Right forelimb (tissue), 1 donor: ENCODE measurements around the gene PHEX.

Experiments used
- DNase-seq: peaks from one replicate; pipeline ENCODE4 v3.0.0-alpha.2; 2018

Gene PHEX

DNA sequence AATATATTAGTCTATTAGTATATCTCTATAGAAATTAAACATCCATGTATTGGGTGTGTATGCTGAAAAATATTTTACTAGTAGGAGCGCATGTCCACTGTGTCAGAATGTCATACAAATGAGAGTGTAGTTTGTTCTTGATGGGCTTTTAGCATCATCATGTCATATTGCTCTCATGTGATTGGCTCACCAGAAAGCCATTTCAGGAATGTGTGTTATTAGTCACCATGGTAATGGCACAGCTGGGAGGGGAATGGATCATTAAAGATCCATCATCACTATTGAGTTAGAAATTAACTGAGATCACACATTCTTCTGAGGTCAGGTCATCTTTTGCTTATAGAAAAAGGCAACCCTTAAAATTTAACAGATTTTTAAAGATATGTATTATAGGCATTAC is 77.3 kb downstream of the PHEX start:
- DNase-seq = no peak

DNA sequence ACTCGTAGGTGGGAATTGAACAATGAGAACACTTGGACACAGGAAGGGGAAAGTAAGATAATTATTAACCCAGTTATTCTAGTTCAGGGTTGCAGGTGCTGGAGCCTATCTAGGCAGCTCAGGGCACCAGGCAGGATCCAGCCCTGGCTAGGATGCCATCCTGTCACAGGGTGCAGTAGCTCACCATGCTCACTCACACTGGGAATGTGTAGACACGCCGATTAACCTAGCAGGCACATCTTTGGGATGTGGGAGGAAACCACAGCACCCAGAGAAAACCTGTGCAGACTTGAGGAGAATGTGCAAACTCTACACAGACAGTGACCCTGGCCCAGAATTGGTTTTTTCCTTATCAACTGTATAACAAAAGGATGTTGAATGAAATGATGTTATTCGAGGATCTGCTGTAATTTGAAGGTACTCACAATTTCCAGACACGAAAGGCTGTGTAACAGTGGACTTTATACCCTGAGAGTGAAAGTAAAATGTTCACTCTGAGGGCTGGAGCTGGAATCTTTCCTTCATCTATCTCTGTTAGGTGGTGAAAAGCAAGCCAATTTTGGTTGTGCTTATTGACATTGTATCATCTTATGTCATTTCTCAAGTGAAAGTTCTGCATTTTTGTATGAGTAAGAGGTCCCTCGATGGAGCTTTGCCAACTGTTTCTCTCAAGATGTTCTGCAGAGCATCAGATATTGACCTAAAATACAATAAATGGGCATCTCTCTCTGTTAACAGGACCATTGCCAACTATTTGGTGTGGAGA is 78.8 kb downstream of the PHEX start:
- no peak for DNase-seq

DNA sequence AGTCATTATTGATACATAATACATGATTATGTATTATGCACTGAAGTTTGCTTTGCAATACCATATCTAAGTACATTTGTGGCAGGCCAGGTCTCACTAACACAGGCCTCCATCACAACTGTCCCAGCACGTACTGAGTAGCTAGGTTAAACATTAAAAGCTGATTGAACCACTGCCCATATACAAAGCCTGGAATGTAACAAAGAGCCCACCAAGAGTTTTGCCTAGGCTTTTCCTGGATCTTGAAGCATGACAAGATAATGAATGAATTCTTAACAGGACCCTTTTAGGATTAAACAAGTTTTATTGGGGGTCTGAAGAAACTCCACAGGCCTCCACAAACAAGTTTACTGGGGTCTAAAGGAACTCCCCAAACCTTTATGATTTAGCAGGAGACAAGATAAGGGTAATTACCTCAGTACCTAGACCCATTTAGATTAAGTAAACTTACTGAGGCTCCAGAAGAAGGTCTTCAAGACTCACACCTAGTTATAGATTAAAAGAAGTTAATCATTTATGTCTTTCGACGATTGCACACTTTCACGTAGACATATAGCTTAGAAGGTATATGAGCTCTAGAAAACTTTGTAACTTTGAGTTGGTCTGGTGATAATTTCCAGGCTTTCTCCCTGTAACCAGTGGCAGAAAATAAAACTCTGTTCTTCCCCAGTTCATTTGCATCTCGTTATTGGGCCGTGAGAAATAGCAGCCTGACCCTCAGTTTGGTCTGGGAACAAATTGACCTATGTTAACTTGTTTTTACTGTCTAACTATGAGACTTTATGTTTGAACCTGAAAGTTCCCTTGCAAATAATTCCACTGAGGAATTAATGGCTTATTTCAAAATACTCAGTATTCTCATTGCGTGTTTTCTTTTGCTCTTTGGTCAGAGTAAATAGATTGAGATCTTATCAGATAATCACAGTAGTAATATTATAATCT is 84.8 kb downstream of the PHEX start:
- DNase-seq = no peak

DNA sequence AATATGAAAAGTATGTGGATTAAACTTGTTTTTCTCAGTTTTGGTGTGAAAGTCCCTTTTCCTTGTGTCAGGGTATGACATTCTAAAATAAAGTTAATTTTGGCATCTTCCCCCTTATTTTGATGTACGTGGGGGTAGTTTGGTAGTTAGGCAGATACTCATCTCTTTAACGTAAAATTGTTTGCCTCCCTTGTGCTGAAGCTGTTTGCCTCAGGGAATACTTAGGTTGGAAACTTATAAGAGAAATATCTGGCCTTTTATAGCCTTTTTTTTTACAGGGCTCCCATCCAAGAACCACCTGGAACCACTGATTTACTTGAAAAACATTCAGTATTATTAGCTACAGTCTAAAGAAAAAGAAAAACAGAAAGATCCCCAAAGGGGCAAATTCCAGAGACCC is 85.5 kb downstream of the PHEX start:
- DNase-seq = no peak

DNA sequence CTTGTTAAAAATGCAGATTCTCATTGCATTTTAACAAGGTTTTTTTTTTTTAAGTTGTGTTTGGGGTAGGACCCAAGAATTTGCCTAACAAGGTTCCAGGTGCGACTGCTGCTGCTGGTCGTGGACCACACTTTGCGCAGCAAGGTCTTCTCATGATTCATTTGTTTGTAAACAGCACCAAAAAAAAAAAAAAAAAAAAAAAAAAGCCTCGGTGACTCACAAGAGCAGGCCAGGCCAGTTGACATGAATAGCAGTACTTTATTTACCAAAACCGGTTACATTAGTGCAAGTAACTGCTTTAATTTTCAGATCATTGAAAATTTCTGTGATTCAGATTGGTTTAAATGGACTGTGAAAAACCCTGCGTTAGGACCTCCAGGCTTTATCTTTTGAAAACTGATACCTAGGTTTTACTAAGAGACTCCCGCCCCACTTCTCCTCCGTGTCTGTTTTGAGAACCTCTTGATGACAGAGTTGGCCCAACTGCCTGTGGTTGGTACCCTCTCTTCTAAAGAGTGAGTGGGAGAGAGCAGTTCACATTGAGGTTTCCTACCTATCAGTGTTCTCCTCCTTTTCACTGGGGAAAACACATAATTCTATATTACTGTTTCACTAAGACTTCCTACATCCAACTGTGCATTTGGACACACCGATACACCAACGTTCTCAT is 86.2 kb downstream of the PHEX start:
- DNase-seq = no peak

DNA sequence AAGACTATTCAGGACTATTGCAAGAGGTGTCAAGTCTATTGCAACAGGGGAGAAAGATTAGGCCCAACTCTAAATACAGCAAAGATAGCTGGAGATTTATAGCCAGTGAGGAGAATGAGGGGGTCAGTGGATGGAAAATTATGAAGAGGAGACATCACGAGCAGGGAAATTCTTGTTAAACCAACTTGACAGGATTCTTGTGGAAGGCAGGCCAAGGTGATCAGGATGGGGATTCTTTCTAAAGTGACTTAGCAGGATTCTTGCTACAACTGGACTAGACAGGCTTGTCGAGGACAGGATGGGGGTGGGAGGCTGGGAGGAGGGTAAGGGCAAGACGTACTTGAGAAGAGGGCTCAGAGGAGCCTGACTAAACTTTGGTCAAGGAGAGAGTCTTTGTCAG is 89.0 kb downstream of the PHEX start:
- no peak for DNase-seq

DNA sequence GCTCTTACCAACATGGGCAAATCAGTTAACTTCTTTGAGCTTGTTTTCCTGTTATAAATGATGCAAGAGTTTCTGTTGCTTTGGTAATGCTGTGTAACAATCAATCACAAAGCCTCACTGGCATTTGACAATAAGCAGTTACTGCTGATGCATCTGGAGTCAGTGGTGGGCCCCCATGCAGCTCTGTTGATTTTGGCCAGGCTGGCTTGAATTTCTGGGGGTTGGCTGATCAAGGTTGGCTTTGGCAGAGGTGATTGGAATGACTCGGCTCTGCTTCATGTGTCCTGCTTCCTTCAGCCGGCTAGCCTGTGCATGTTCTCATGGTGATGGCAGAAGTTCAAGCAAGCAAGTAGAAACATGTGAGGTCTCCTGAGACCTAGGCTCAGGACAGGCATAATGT is 90.4 kb downstream of the PHEX start:
- DNase-seq = no peak

DNA sequence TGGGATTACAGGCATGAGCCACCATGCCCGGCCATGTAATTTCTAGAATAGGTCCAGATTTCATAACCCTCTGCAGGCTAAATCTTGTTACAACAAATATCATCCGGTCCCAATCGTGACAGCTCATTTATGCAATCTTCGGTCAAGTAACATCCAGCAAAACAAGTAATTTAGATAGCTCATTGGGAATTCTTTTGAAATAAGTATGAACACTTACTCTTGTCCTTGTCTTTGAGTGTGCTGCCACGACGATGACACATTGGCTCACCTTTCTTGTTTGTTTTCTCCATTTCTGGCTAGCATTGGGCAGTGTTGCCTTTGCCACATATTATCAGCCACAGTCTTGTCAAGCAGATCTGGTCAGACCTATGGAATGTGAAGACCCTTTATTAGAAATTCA is 92.0 kb downstream of the PHEX start:
- DNase-seq = no peak

DNA sequence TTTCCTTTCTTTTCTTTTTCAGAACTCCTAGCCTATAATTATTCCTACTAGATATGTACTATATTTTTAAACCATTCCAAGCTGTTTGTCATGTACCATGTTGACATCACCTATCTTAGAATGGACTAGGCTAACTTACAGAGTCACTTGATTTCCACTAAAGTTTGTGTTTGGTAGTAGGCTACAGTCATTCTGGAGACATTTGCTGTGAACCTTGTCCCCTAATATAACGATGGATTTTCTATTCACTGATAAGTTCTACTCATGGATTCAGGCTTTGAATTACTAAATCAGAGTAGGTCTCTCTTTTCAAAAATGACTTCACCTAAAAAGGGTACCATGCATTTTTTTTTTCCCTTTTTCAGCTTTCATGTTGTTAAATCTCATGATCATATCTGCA is 93.4 kb downstream of the PHEX start:
- no peak for DNase-seq

DNA sequence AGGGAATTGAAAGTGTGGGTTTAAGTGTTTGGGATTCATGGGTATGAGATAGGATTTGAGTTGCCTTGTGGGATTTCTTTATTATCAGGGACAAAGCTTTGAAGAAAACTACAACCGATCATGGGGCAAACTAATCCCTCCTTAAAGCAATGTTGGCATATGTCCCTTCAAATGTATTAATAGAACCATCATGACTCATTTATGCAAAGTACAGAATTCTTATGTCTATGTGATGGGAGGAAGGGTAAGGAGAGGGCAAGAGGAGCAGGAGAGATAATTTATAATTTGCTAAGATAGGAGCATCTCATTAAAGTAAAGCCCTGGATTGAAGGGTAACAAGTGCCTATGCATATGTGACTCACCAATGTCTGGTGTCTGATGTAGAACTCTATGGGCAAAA is 94.2 kb downstream of the PHEX start:
- no peak for DNase-seq

DNA sequence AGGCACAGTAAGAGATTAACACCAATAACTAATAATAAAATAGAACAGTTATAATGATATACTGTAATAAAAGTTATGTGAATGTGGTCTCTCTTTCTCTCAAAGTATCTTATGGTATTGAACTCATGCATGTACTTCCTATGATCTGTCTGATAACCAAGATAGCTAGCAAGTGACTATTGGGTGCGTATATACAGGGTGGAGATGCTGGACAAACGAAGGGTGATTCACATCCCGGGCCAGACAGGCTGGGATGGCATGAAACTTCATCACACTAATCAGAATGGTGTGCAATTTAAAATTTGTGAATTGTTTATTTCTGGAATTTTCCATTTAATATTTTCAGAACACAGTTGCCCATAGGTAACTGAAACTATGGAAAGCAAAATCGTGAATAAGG is 96.8 kb downstream of the PHEX start:
- DNase-seq = no peak

DNA sequence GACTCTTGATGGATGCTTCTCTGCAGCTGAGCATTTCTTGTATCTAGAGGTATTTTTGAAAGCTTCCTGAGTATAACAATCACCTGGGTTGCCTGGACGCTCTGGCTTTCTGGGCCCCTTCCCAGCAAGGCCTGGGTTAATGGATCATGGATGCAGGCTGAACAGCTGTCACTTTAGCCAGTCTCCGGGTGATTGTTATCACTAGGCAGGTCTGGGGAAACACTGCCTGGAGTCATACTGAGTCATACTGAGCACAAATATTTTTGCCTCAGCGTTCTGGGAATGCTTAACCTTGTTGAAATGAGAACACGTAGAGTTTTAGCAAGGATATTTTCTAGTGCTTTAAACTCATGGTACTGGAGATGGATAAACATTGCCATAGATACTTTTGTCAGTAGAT is 102.6 kb downstream of the PHEX start:
- DNase-seq = no peak

DNA sequence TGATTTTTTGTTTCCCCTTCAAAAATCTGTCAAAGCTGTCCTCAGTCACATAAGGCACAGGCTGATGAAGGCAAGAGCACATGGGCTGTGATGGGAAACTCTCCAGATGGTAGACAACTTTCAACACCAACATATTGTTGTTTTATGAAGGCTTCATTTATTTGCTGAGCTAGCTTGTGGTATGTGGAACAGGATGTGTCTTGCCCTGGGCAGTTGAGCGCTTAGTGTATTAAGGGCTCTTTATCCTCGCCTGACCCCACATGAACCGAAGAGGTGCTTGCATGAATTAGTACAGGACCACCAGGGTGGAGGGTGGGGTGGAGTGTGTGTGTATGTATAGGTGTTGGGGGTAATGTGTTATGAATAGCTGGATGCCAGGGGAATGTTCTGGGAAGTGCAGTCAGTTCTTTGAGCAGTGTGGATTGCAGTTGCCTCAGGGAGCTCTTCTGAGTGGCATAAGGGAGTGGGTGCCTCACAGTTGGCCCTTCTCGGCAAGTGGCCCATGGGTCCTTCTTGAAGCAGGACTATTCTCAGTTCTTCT is 103.1 kb downstream of the PHEX start:
- no peak for DNase-seq

DNA sequence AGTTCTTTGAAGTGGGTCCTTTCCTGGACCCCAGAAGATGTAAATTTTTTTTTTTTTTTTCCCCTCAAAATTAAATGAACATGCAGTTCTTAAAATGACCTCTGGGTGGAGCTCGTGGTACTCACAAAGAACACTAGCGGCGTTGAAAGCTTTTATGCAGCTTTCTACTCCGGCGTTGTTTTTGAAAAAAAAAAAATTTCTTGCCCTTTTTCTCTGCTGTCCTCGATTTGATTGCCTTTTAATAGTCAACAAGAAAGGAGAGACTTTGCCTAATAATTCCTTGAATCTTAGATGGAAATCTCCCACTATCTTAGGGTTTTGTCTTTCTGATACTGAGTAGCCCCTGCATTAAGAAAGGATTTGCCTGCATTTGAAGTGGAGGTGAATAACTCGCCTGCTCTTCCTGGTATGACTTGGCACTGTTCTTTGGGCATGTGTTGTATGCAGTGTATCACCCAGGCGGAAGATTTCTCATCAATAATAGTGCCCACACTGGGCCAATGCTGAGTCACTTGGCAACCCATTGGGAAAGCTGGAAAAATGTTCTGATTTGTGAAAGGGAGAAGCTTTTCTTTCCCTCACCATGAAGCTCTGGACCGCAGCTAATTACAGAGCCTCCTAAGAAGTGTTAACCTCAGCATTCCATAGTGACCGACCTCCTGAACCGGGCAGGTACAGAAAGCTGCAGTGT is 104.0 kb downstream of the PHEX start:
- DNase-seq = no peak

DNA sequence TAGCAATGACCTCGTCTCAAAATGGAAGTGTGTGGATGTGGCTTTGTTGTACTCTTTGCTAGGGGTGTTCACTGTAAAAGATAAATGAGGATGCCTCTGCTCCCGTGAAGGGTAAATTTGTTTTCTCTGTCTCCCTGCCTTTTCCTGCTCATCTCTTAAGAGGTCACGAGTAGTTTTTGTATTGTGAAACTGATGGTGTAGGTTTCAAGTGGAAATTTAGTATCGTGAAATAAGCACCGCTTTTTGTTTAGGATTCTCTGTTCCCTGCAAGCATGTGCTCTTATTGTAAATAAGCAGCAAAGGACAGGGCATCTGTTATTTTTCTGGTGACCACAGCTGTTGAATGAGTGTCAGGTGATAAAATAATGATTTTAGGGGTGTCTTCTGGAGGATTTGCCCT is 104.6 kb downstream of the PHEX start:
- no peak for DNase-seq

DNA sequence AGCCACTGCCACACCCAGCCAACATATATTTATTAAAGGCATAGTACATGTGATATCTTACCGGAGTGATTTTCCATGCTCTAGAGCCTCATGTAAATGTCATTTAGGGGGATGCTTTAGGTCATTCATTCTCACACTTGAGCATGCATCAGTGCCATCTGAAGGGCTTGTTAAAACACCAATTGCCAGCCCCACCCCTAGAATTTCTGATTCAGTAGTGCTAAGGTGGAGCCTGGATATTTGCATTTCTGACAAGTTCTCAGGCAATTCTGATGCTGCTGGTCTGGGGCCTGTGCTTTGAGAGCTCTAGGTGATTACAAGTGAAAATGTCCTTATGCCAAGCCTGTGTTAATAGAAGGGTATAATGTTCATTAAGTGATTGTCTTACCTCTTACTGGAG is 107.7 kb downstream of the PHEX start:
- DNase-seq = no peak

DNA sequence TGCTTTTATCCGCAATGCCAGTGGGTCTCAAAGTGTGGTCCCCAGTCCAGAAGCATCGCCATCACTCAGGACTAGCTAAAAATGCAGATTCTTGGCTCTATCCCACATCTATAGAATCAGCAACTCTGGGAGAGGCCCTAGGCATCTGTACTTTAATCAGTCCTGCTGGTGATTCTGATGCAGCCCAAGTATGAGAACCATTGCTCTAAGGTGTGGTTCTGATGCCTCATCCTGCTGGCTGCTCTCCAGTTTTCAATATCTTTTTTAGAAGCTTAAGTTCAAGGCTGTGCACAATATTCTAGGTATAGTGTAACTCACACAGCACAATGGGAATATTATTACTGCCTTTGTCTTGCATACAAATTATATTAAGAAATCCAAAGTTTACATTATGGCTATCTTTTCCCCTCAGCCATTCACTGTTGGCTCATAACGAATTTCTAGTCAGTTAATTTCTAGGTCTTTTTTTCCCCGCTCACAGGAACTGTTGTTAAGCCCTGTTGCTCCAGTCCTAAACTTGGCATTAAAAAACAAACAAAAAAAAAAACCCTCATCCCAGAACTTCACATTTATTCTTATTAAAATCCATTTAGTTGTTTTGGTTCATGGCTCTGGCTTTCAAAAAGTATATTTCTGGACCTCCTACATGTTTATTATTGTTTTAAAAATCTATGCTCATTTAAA is 109.1 kb downstream of the PHEX start:
- no peak for DNase-seq

DNA sequence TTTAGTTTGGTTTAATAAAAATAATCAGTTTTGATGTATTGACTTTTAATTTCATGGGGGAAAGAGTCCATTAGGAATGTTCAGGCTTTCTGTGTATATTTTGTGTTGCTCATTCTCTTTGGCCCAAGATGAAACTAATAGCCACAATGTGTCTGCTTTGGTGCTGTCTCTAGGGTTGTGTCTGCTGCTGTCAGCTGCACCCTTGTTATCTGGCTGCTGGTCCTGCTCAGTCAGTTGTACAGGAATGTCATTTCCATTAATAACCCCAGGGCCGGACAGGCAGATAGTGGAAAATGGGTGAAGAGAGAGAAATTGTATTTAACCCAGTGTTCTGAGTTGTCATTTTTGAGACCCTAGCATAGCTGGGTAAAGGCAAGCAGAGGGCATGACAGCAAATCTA is 115.1 kb downstream of the PHEX start:
- no peak for DNase-seq

DNA sequence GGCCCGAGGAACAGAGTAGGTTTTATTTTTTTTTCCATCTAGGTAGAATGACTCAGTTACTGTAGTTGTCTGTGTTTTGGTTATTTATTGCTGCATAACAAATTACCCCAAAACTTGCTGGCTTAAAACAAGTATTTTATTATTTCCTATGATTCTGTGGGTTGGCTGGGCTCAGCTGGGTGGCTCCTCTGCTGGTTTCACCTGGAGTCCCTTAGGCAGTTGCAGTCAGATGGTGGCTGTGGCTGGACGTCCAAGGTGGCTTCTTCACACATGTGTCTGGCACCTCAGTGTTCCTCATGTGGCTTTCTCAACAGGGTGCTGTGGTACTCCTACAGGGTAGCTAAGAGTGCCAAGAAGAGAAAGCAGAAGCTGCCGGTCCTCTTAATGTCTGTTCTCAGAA is 115.8 kb downstream of the PHEX start:
- DNase-seq = no peak

DNA sequence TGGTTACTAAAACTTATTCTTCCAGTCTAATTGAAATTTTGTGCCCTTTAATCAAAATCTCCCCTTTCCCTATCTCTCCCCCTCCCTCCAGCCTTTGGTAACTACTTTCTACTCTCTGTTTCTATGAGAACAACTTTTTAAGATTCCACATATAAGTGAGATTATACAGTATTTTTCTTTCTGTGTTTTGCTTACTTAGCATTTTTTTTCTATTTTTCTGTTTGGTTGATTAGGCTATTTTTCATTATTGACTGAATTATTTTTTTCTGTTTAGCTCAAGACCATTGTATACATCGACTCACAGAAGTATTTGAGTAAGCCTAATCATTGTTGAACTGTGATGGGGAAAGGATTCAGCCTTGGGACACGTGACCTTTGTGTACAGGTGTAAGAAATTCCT is 116.4 kb downstream of the PHEX start:
- DNase-seq = no peak

DNA sequence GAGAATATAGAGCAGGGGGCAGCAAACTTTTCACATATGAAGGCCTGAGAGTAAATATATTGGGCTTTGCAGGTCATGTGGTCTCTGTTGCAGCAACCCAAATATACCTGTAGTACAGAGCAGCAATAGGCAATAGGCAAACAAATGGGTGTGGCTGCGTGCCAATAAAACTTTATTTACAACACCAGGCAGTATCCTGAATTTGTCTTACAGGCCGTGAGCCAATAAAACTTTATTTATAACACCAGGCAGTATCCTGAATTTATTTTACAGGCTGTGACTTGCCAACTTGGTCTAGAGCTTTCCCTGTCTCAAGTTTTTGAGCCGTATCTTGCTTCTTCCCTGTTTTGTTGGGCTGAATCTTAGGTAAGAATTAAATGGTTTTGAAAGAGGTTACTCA is 118.2 kb downstream of the PHEX start:
- DNase-seq = no peak

DNA sequence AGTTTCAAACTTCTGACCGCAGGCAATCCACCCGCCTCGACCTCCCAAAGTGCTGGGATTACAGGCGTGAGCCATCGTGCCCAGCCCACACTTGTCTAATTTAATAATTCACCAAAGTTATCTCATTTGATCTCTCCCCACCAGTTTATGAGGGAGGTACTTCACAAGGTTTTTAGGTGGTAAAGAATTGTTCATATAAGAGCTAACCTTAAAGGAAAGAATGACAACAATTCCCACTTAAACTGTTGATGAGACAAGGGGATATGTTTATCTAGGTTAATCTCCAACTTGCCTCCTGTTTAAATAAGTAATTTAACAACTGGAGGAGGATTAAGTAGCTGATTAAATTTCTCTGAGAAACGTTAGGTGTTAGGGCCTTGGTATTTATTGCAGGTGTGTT is 123.0 kb downstream of the PHEX start:
- no peak for DNase-seq
